Adrenal gland (tissue), 12 donors: ENCODE measurements around the gene IL1RAP. TPM values are rescaled to one million over a fixed set of nuclear protein-coding genes. Genes with fewer than 3 reads are reported as not detected.

Source experiments
- DNase-seq, 7 donors: peaks; one replicate each; pipeline ENCODE4 v3.0.0-alpha.2; 2019 to 2020
- H3K27ac ChIP-seq, 5 donors: fragments of 200-600 bp; sonication (generic) in 4 of 5; 1 replicate in 3 of 5; 2 replicates in 2 of 5; pipeline versions ENCODE4 v1.5.1 to v1.8.0; 2016 to 2020; ENCODE audit warnings: mild to moderate bottlenecking in 1 of 5
- H3K27me3 ChIP-seq: fragments of 200-600 bp; 2 replicates; pipeline ENCODE4 v1.8.0; 2021
- H3K36me3 ChIP-seq, 2 donors: fragments of 200-600 bp; replicated peaks in 1 of 2; 1 replicate in 1 of 2; 2 replicates in 1 of 2; pipeline versions ENCODE4 v1.5.1 to v1.8.0; 2018 to 2022
- H3K4me1 ChIP-seq, 2 donors: fragments of 200-600 bp; replicated peaks in 1 of 2; 1 replicate in 1 of 2; 2 replicates in 1 of 2; pipeline versions ENCODE4 v1.5.1 to v1.8.0; 2018 to 2021
- H3K4me3 ChIP-seq, 4 donors: fragments of 200-600 bp; sonication (generic) in 3 of 4; one replicate each; pipeline ENCODE4 v1.5.1; 2016 to 2018
- H3K9me3 ChIP-seq, 3 donors: fragments of 200-600 bp; sonication (generic) in 1 of 3; replicated peaks in 1 of 3; 1 replicate in 2 of 3; 2 replicates in 1 of 3; pipeline versions ENCODE4 v1.5.1 to v1.8.0; 2016 to 2021
- CTCF ChIP-seq, 6 experiments: fragments of 450-650 bp in 4 of 6; fragments of 200-600 bp in 2 of 6; sonication (generic) in 1 of 6; IDR thresholded peaks; 1 replicate in 5 of 6; 2 replicates in 1 of 6; pipeline versions ENCODE4 v1.5.1 to v1.8.0; 2016 to 2021; ENCODE audit warnings: antibody characterized with exemption in 6 of 6, mild to moderate bottlenecking in 2 of 6, moderate library complexity in 1 of 6
- POLR2A ChIP-seq, 2 donors: fragments of 450-650 bp; IDR thresholded peaks; one replicate each; pipeline ENCODE4 v1.6.1; 2017; ENCODE audit warnings: antibody characterized with exemption in 2 of 2, mild to moderate bottlenecking in 2 of 2, moderate library complexity in 1 of 2
- WGBS, 4 donors: extraction: QIAGEN DNeasy Blood & Tissue Kit in 2 of 4; methylation state at CpG; one replicate each; pipeline versions ENCODE4 v1.1.5 to v1.1.7; 2013 to 2017; 5-methylcytosine and 5-hydroxymethylcytosine counted together
- intact Hi-C, 2 donors: fragments of 100-400 bp; cut with DNase I; formaldehyde crosslinking; loops; one replicate each; pipeline versions ENCODE4 v1.14.1 to v1.15.0; 2022 to 2023
- polyA plus RNA-seq, 3 donors: library from polyadenylated mRNA; stranded (reverse); fragments of 200-250 nt in 2 of 3; fragments of 350-450 nt in 1 of 3; fragmentation: Illumina TruSeq in 1 of 3; extraction: RNeasy Lipid Tissue Mini Kit (QIAGEN cat#74804) in 1 of 3; gene quantifications; one replicate each; pipeline ENCODE4 v1.2.3, GENCODE V29; 2013 to 2014
- total RNA-seq, 9 donors: library from RNA; depleted of rRNA in 4 of 9; stranded (reverse); fragments of >200 nt in 4 of 9; fragments of 120-200 nt in 1 of 9; fragmentation: NEBNext Ultra II Directional in 1 of 9; extraction: Animal tissue kit (Norgen Biotek cat#: 25700) in 1 of 9; gene quantifications; one replicate each; pipeline versions ENCODE4 v1.1.0 to v1.2.4, GENCODE V29; 2013 to 2023
- donor health status: healthy with polysubstance abuse.
- donor health status: Bipolar disorder and iron deficiency.
- donor health status: DM: yes; HTN: yes; CAD: no.
- donor health status: DM: no; HTN: no; CAD: no.
- donor health status: DM: no; HTN: no; CAD: no.
- donor health status: DM: yes; HTN: yes; CAD: no.

IL1RAP gene
- total and polyA plus RNA-seq, 12 donors: 0.97 to 17.1 (median 6.7) TPM

DNA sequence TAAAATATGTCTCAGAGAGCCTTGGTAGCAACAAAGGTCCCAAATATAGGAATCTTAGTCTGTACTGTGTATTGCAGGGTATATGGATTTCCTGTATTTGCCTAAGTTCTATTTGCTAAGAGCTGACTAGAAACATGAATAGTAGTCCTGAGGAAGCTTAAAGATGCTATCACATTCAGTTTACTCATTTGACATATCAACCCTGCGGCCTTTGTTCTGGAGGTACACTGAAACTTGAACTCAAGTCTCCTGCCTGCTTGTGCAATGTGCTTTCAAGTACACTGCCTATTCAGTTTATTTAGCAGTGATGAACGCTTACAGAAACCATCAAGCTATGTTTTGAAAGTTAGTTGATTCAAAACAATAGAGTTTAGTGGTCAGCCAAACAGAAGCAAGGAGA is 21.1 kb downstream of the IL1RAP start:
- H3K4me1 ChIP-seq: peaks cover 4 to 21% of the 10 kb centered on the region in 2 donors
- 83 to 94% (median 91%) methylated on average over 2 of the region's 2 CpGs for WGBS, 4 donors
- no peak overlapping the region for H3K4me3 ChIP-seq
- H3K9me3 ChIP-seq: no peaks in the 10 kb centered on the region
- TF ChIP-seq POLR2A (IDR thresholded peaks at IDR 0.05) (no peak), CTCF (IDR thresholded peaks at IDR 0.05) (no peak)
- no peak for DNase-seq
- H3K27ac ChIP-seq: no peak overlapping the region
- H3K27me3 ChIP-seq: no peaks in the 10 kb centered on the region
- intact Hi-C loops: no loop called here
- H3K36me3 ChIP-seq: no peaks in the 10 kb centered on the region

GRCh38 chr3:190537146-190537545 is 23.3 kb downstream of the IL1RAP start:
- peaks cover 4 to 21% of the 10 kb centered on the region in 2 donors for H3K4me1 ChIP-seq
- H3K36me3 ChIP-seq: no peaks in the 10 kb centered on the region
- DNase-seq: no peak
- H3K27ac ChIP-seq: no peak overlapping the region
- intact Hi-C loops: no loop called here
- no peak for TF ChIP-seq POLR2A (IDR thresholded peaks at IDR 0.05)
- no peak for TF ChIP-seq CTCF (IDR thresholded peaks at IDR 0.05)
- WGBS, 4 donors: 89 to 97% (median 92%) methylated on average over 3 of the region's 3 CpGs
- no peaks in the 10 kb centered on the region for H3K27me3 ChIP-seq
- no peak overlapping the region for H3K4me3 ChIP-seq
- no peaks in the 10 kb centered on the region for H3K9me3 ChIP-seq

DNA sequence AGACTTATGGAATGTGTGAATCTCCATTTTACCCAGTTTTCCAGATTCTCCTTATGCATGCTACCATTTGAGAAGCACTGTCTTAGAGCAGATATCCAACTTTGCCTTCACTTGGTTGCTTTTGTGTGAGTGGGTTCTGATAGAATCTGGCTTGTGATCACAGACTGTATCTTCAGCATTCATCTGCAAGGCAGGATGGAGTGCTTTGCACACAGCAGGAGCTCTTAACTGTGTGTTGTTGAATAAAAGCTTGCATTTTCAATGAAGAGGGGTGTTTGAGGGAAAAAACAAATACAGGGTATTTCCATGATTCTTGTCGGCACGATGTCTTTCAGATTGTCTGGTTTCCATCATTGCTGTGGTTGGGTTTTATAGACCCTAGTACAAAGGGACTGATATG is 24.4 kb downstream of the IL1RAP start:
- TF ChIP-seq POLR2A (IDR thresholded peaks at IDR 0.05) (no peak), CTCF (IDR thresholded peaks at IDR 0.05) (no peak)
- H3K27ac ChIP-seq: no peak overlapping the region
- 86 to 98% (median 94%) methylated on average over 2 of the region's 2 CpGs for WGBS, 4 donors
- intact Hi-C loops: no loop called here
- no peak overlapping the region for H3K4me3 ChIP-seq
- H3K9me3 ChIP-seq: no peaks in the 10 kb centered on the region
- no peak for DNase-seq
- no peaks in the 10 kb centered on the region for H3K36me3 ChIP-seq
- no peaks in the 10 kb centered on the region for H3K27me3 ChIP-seq
- H3K4me1 ChIP-seq: peaks cover under 1 to 13% of the 10 kb centered on the region in 2 donors

- H3K9me3 ChIP-seq: no peaks in the 10 kb centered on the region
- no peak for TF ChIP-seq POLR2A (IDR thresholded peaks at IDR 0.05)
- no peak for TF ChIP-seq CTCF (IDR thresholded peaks at IDR 0.05)
- no peak for DNase-seq
- H3K36me3 ChIP-seq: no peaks in the 10 kb centered on the region
- H3K4me1 ChIP-seq: peaks cover 0 to under 1% of the 10 kb centered on the region in 2 donors
- intact Hi-C loops: no loop called here
- H3K27ac ChIP-seq: no peak overlapping the region
- H3K27me3 ChIP-seq: no peaks in the 10 kb centered on the region
- H3K4me3 ChIP-seq: no peak overlapping the region
- WGBS, 4 donors: 93 to 100% (median 96%) methylated on average over 3 of the region's 3 CpGs
Observed at GRCh38 chr3:190539526-190539925, 25.6 kb downstream of the IL1RAP start.
